Measurements from ENCODE around the gene OR4E2. TPM values are rescaled to one million over a fixed set of nuclear protein-coding genes. Genes with fewer than 3 reads are reported as not detected.
"Not testable (repeated sequence)": the region's sequence is repeated elsewhere in the genome, so short reads cannot be mapped to it uniquely, and the experiment has no call there.

The OR4E2 gene
- total and polyA plus RNA-seq, 2 experiments from 2014 or later = not detected

DNA sequence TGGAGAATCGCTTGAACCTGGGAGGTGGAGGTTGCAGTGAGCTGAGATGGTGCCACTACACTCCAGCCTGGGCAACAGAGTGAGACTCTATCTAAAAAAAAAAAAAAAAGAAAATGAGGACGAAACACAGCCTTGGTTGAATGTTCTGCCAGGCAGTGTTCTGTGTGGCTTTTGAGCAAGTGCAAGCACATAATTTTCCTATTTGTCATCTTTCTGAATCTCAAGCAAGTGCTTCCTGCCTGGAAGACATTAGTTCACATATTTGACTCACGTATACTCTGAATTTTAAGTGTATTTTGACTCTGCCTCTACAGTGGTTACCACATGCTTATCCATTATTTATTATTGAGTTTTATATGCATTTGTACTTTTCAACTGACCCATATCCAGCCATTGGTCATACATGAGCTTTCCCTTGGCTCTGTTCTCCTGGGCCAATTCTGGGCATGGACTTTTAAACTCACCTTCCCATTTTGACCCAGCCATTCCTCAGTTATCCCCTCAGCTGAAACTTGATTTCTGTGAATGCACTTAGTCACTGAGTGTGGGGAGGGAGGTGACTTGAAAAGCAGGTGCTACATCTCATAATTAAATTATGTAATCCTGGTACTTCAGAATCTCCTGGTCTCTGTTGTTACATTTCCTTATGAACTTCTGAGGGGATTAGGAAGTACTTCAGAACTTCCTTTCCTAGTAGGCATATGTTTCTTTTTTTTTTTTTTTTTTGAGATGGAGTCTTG is 27.0 kb upstream of the OR4E2 start:
- H3K4me1 Mint-ChIP-seq = peaks cover 8% of the 10 kb centered on the region; the same call in 2 of the 3 replicates
- TF ChIP-seq NANOG (IDR thresholded peaks at IDR 0.05; ENCODE audit: borderline replicate concordance) (no peak), EZH2phosphoT487 (IDR thresholded peaks at IDR 0.05; ENCODE audit: unreplicated experiment) (no peak), JUNB (IDR thresholded peaks at IDR 0.05; ENCODE audit: unreplicated experiment) (no peak), EZH2 (IDR thresholded peaks at IDR 0.05; ENCODE audit: low read depth, unreplicated experiment) (no peak)
- TF ChIP-seq, protein P1, sequence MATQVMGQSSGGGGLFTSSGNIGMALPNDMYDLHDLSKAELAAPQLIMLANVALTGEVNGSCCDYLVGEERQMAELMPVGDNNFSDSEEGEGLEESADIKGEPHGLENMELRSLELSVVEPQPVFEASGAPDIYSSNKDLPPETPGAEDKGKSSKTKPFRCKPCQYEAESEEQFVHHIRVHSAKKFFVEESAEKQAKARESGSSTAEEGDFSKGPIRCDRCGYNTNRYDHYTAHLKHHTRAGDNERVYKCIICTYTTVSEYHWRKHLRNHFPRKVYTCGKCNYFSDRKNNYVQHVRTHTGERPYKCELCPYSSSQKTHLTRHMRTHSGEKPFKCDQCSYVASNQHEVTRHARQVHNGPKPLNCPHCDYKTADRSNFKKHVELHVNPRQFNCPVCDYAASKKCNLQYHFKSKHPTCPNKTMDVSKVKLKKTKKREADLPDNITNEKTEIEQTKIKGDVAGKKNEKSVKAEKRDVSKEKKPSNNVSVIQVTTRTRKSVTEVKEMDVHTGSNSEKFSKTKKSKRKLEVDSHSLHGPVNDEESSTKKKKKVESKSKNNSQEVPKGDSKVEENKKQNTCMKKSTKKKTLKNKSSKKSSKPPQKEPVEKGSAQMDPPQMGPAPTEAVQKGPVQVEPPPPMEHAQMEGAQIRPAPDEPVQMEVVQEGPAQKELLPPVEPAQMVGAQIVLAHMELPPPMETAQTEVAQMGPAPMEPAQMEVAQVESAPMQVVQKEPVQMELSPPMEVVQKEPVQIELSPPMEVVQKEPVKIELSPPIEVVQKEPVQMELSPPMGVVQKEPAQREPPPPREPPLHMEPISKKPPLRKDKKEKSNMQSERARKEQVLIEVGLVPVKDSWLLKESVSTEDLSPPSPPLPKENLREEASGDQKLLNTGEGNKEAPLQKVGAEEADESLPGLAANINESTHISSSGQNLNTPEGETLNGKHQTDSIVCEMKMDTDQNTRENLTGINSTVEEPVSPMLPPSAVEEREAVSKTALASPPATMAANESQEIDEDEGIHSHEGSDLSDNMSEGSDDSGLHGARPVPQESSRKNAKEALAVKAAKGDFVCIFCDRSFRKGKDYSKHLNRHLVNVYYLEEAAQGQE (IDR thresholded peaks at IDR 0.05; ENCODE audit: unreplicated experiment) = no peak
- H3K4me3 Mint-ChIP-seq = no peak overlapping the region
- Histone ChIP-seq H3K79me2 (replicated peaks; ENCODE audit: insufficient read depth) (no peaks in the 10 kb centered on the region), H3K36me3 (ENCODE audit: insufficient read depth) (no peaks in the 10 kb centered on the region), H3K9me2 (ENCODE audit: insufficient read depth) (0 out of 2 replicates have a peak, but pooled peaks cover 8% of the 10 kb centered on the region), H3K27ac (ENCODE audit: low read depth) (no peak overlapping the region), H3K4me2 (no peak overlapping the region), H3K4me1 (ENCODE audit: insufficient read depth) (no peaks in the 10 kb centered on the region), H3F3A (replicated peaks; ENCODE audit: low read depth) (no peaks in the 10 kb centered on the region), H3K27me3 (ENCODE audit: insufficient read depth) (no peaks in the 10 kb centered on the region), H2AFZ (no peak overlapping the region), H3K4me3 (no peak overlapping the region), H4K20me1 (replicated peaks; ENCODE audit: insufficient read depth) (no peaks in the 10 kb centered on the region)
- no peaks in the 10 kb centered on the region for H3K27me3 Mint-ChIP-seq (ENCODE audit: insufficient read depth, low read depth, poor library complexity)
- no peaks in the 10 kb centered on the region for H3K9me3 Mint-ChIP-seq
- ATAC-seq = no peak
- H3K27ac Mint-ChIP-seq = no peak overlapping the region
- H3K36me3 Mint-ChIP-seq (ENCODE audit: low read depth) = no peaks in the 10 kb centered on the region
- DNase-seq (ENCODE audit: low spot score) = no peak

DNA sequence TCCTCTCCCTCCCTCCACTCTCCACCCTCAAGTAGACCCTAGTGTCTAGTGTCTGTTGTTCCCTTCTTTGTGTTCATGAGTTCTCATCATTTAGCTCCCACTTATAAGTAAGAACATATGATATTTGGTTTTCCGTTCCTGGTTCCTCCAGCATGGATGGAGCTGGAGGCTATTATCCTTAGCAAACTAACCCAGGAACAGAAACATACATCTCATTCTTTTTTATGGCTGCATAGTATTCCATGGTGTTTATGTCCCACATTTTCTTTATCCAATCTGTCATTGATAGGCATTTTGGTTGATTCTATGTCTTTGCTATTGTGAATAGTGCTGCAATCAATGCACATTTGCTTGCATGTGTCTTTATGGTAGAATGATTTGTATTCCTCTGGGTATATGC is 23.1 kb upstream of the OR4E2 start:
- H3K4me3 Mint-ChIP-seq; H3K27me3 ChIP-seq (ENCODE audit: insufficient read depth); DNase-seq (ENCODE audit: low spot score); H4K20me1 ChIP-seq (replicated peaks; ENCODE audit: insufficient read depth); H3K27ac ChIP-seq (ENCODE audit: low read depth); H3K9me2 ChIP-seq (ENCODE audit: insufficient read depth); H3K9me3 Mint-ChIP-seq; H2AFZ ChIP-seq; H3K27me3 Mint-ChIP-seq (ENCODE audit: insufficient read depth, low read depth, poor library complexity); H3F3A ChIP-seq (replicated peaks; ENCODE audit: low read depth); ATAC-seq; H3K4me1 ChIP-seq (ENCODE audit: insufficient read depth); H3K4me1 Mint-ChIP-seq; H3K27ac Mint-ChIP-seq; H3K79me2 ChIP-seq (replicated peaks; ENCODE audit: insufficient read depth); H3K4me3 ChIP-seq; H3K36me3 Mint-ChIP-seq (ENCODE audit: low read depth); H3K4me2 ChIP-seq; H3K36me3 ChIP-seq (ENCODE audit: insufficient read depth): not testable (repeated sequence)

DNA sequence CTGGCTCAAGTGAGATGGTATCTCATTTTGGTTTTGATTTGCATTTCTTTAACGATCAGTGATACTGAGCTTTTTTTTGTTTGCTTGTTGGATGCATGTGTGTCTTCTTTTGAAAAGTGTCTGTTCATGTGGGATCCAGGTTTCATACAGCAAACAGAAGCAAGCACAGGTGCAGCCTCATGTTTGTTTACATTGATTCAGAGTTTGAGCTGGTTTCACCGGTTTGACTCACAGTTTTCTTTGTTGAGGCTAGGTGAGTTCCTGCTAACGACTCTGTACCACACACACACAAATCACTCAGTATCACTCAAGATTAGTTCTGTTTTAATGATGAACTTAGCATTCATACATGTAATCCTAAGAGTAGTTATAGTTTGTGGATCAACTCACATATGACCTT is 22.6 kb upstream of the OR4E2 start:
- Histone ChIP-seq H3K27ac (ENCODE audit: low read depth) (no peak overlapping the region), H3K27me3 (ENCODE audit: insufficient read depth) (no peaks in the 10 kb centered on the region), H3K36me3 (ENCODE audit: insufficient read depth) (no peaks in the 10 kb centered on the region), H3K79me2 (replicated peaks; ENCODE audit: insufficient read depth) (no peaks in the 10 kb centered on the region), H3K4me1 (ENCODE audit: insufficient read depth) (no peaks in the 10 kb centered on the region), H4K20me1 (replicated peaks; ENCODE audit: insufficient read depth) (no peaks in the 10 kb centered on the region), H3K4me2 (no peak overlapping the region), H2AFZ (no peak overlapping the region), H3K4me3 (no peak overlapping the region), H3F3A (replicated peaks; ENCODE audit: low read depth) (no peaks in the 10 kb centered on the region), H3K9me2 (ENCODE audit: insufficient read depth) (0 out of 2 replicates have a peak, but pooled peaks cover 5% of the 10 kb centered on the region)
- Mint-ChIP-seq H3K4me1 (no peaks in the 10 kb centered on the region), H3K9me3 (no peaks in the 10 kb centered on the region), H3K27me3 (ENCODE audit: insufficient read depth, low read depth, poor library complexity) (no peaks in the 10 kb centered on the region), H3K36me3 (ENCODE audit: low read depth) (no peaks in the 10 kb centered on the region), H3K27ac (no peak overlapping the region), H3K4me3 (no peak overlapping the region)
- ATAC-seq (no peak), DNase-seq (ENCODE audit: low spot score) (no peak)
- TF ChIP-seq EZH2 (IDR thresholded peaks at IDR 0.05; ENCODE audit: low read depth, unreplicated experiment) = no peak
- TF ChIP-seq ZNF331 (CRISPR knock-in tag; IDR thresholded peaks at IDR 0.05; ENCODE audit: low read depth) = no peak
- TF ChIP-seq NANOG (IDR thresholded peaks at IDR 0.05; ENCODE audit: borderline replicate concordance) = no peak
- no peak for TF ChIP-seq POLR2AphosphoS5 (IDR thresholded peaks at IDR 0.05; ENCODE audit: low read depth)
- no peak for TF ChIP-seq ZNF114 (CRISPR knock-in tag; IDR thresholded peaks at IDR 0.05)
- no peak for TF ChIP-seq EZH2phosphoT487 (IDR thresholded peaks at IDR 0.05; ENCODE audit: unreplicated experiment)
- TF ChIP-seq, protein P2, sequence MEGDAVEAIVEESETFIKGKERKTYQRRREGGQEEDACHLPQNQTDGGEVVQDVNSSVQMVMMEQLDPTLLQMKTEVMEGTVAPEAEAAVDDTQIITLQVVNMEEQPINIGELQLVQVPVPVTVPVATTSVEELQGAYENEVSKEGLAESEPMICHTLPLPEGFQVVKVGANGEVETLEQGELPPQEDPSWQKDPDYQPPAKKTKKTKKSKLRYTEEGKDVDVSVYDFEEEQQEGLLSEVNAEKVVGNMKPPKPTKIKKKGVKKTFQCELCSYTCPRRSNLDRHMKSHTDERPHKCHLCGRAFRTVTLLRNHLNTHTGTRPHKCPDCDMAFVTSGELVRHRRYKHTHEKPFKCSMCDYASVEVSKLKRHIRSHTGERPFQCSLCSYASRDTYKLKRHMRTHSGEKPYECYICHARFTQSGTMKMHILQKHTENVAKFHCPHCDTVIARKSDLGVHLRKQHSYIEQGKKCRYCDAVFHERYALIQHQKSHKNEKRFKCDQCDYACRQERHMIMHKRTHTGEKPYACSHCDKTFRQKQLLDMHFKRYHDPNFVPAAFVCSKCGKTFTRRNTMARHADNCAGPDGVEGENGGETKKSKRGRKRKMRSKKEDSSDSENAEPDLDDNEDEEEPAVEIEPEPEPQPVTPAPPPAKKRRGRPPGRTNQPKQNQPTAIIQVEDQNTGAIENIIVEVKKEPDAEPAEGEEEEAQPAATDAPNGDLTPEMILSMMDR (conservative IDR thresholded peaks at IDR 0.05; ENCODE audit: low read depth in 2 of 2) = no peak
- TF ChIP-seq CREB1 (CRISPR knock-in tag; IDR thresholded peaks at IDR 0.05; ENCODE audit: low read depth) = no peak

Measured in GM23338 (cell line).